ENCODE results near the gene SMARCAL1. TPM values are rescaled to one million over a fixed set of nuclear protein-coding genes. Genes with fewer than 3 reads are reported as not detected.

Gene SMARCAL1
- total RNA-seq, 2 donors from 2014 or later: 15.3 to 32.2 TPM

DNA sequence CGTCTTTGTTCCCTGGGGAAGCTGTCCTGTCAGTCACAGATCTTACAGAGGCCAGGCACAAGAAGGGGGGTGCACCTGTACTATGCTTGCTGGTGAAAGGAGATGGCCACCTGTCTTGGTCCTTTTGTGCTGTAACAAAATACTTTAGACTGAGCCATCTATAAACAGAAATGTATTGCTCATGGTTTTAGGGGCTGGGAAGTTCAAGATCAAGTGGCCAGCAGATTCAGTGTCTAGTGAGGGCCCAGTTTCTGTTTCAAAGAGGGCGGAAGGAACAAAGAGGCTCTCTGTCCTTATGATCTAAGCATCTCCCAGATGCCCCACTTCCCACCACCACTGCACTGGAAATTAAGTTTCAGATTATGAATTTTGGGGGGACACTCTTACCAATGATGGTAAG is 50.9 kb downstream of the SMARCAL1 start:
- TF ChIP-seq, protein P1, sequence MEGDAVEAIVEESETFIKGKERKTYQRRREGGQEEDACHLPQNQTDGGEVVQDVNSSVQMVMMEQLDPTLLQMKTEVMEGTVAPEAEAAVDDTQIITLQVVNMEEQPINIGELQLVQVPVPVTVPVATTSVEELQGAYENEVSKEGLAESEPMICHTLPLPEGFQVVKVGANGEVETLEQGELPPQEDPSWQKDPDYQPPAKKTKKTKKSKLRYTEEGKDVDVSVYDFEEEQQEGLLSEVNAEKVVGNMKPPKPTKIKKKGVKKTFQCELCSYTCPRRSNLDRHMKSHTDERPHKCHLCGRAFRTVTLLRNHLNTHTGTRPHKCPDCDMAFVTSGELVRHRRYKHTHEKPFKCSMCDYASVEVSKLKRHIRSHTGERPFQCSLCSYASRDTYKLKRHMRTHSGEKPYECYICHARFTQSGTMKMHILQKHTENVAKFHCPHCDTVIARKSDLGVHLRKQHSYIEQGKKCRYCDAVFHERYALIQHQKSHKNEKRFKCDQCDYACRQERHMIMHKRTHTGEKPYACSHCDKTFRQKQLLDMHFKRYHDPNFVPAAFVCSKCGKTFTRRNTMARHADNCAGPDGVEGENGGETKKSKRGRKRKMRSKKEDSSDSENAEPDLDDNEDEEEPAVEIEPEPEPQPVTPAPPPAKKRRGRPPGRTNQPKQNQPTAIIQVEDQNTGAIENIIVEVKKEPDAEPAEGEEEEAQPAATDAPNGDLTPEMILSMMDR (IDR thresholded peaks at IDR 0.05): no peak
- TF ChIP-seq POLR2AphosphoS5 (IDR thresholded peaks at IDR 0.05) (no peak), POLR2A (IDR thresholded peaks at IDR 0.05) (no peak)
- WGBS: 93% methylated on average over 2 of the region's 2 CpGs
- no peak for DNase-seq (ENCODE audit: low spot score)
- Histone ChIP-seq H3K27ac (no peak overlapping the region), H3K27me3 (replicated peaks; ENCODE audit: insufficient read depth) (no peaks in the 10 kb centered on the region), H3K4me3 (no peak overlapping the region), H3K4me1 (replicated peaks) (no peaks in the 10 kb centered on the region), H3K9me3 (no peaks in the 10 kb centered on the region), H3K36me3 (no peaks in the 10 kb centered on the region)
- intact Hi-C loops (cut with DNase I): no loop called here

DNA sequence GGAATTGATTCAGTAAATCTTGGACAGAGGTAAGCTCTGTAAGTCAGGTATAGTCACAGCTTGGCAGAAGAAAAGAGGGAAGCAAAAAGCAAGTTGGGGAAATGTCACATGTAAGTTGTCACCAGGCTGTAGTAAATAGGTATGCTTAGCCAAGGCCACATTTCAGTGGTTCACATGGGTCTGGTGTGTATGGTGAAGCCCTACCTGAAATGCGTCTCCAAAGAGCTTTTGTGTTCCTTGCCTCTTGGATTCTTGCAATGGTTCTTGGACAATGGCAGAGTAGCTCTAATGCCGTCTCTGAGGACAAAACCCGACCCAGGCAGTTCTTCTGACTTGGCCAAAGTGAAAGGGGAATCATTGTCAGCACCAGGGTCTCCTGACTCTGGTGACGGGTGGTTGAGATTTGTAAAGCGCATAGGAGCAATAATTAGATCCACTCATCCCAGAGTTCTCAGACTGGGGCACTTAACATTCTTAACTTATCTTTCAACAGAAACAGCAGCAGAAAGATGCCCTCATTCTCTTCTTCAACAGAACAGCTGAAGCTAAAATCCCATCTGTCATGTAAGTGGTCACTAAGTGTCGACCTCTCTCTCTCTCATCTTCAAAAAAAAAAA is 51.9 kb downstream of the SMARCAL1 start:
- DNase-seq (ENCODE audit: low spot score): no peak
- H3K27ac ChIP-seq: no peak overlapping the region
- intact Hi-C loops (cut with DNase I): no loop called here
- no peak overlapping the region for H3K4me3 ChIP-seq
- no peaks in the 10 kb centered on the region for H3K4me1 ChIP-seq (replicated peaks)
- no peaks in the 10 kb centered on the region for H3K9me3 ChIP-seq
- H3K36me3 ChIP-seq: no peaks in the 10 kb centered on the region
- TF ChIP-seq, protein P1 (IDR thresholded peaks at IDR 0.05): no peak
- no peak for TF ChIP-seq POLR2AphosphoS5 (IDR thresholded peaks at IDR 0.05)
- no peak for TF ChIP-seq POLR2A (IDR thresholded peaks at IDR 0.05)
- WGBS: 90% methylated on average over 6 of the region's 6 CpGs
- H3K27me3 ChIP-seq (replicated peaks; ENCODE audit: insufficient read depth): no peaks in the 10 kb centered on the region

DNA sequence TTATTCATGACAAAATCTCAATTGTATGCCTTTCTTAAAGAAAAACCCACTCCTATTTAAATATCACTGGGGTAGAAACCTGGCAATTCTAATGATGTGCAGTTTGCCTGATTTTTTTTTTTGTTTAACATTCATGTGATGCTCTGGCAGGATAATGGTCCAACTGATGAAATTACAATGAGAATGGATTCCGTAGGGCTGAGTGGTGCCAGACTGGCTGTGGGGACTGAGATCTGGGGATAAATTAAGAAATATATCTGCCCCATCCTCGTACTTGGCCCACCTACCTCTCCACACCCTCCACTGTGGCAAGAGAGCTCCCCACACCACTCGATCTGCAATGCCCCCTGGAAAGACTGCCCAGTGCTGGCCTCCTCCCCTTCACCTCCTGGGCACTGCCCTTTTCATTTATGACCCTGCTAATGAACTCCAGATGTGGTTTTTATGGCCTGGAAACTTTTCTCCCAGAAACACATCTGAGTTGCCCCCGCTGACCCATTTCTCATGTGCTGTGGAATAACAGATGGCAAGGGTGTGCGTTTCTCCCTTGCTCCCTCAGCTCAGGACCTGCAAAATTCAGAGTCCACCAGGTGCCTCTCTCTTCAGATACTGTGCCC is 53.4 kb downstream of the SMARCAL1 start:
- no peak for DNase-seq (ENCODE audit: low spot score)
- intact Hi-C loops (cut with DNase I): no loop called here
- Histone ChIP-seq H3K27ac (no peak overlapping the region), H3K27me3 (replicated peaks; ENCODE audit: insufficient read depth) (no peaks in the 10 kb centered on the region), H3K4me3 (no peak overlapping the region), H3K4me1 (replicated peaks) (no peaks in the 10 kb centered on the region), H3K9me3 (no peaks in the 10 kb centered on the region), H3K36me3 (no peaks in the 10 kb centered on the region)
- TF ChIP-seq, protein P1 (IDR thresholded peaks at IDR 0.05): no peak
- TF ChIP-seq POLR2AphosphoS5 (IDR thresholded peaks at IDR 0.05): no peak
- no peak for TF ChIP-seq POLR2A (IDR thresholded peaks at IDR 0.05)
- WGBS: 69% methylated on average over 5 of the region's 5 CpGs

DNA sequence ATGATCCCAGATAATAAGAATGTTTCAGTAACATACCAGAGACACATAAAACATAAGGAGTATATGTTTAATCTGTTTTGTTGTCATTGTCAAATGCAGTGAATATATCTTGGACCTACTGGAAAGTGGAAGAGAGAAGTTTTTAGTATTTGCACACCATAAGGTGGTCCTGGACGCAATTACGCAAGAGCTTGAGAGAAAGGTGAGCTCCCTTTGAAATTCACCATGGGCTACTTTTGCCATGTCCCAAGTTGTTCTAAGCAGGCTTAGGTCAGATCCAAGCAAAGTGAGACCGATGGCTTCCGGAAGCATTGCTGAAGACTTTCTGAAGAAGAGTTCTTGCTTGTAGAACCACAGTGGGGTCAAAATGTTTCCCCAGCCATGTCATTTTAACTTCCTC is 55.6 kb downstream of the SMARCAL1 start:
- WGBS: 98% methylated on average over 4 of the region's 4 CpGs
- Histone ChIP-seq H3K4me1 (replicated peaks) (no peaks in the 10 kb centered on the region), H3K4me3 (no peak overlapping the region), H3K27me3 (replicated peaks; ENCODE audit: insufficient read depth) (no peaks in the 10 kb centered on the region), H3K36me3 (no peaks in the 10 kb centered on the region), H3K9me3 (no peaks in the 10 kb centered on the region), H3K27ac (no peak overlapping the region)
- intact Hi-C loops (cut with DNase I): no loop called here
- DNase-seq (ENCODE audit: low spot score): no peak
- TF ChIP-seq POLR2AphosphoS5 (IDR thresholded peaks at IDR 0.05): no peak
- TF ChIP-seq, protein P1 (IDR thresholded peaks at IDR 0.05): no peak
- no peak for TF ChIP-seq POLR2A (IDR thresholded peaks at IDR 0.05)

DNA sequence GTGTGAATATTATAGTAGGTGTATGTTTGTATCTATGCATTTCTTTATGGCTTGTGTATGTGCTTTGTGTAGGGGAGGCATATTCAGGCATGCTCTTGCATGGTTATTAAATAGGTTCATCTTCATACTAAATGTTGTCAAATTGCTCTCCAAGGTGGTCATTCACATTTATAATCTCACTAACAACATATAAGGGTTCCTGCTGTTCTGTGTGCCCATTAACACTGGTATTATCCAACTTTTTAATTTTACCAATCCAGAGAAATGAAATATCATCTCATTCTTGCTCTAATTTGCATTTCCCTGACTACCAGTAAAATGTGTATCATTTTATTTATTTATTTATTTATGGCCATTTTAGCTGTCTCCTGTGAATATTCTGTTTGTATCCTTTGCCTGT is 57.4 kb downstream of the SMARCAL1 start:
- Histone ChIP-seq H3K4me3 (no peak overlapping the region), H3K36me3 (no peaks in the 10 kb centered on the region), H3K27me3 (replicated peaks; ENCODE audit: insufficient read depth) (no peaks in the 10 kb centered on the region), H3K27ac (no peak overlapping the region), H3K4me1 (replicated peaks) (no peaks in the 10 kb centered on the region), H3K9me3 (no peaks in the 10 kb centered on the region)
- TF ChIP-seq, protein P1 (IDR thresholded peaks at IDR 0.05): no peak
- no peak for TF ChIP-seq POLR2AphosphoS5 (IDR thresholded peaks at IDR 0.05)
- TF ChIP-seq POLR2A (IDR thresholded peaks at IDR 0.05): no peak
- intact Hi-C loops (cut with DNase I): no loop called here
- no peak for DNase-seq (ENCODE audit: low spot score)
